H1 (cell line): ENCODE data around the gene OGDHL. TPM values are rescaled to one million over a fixed set of nuclear protein-coding genes. Genes with fewer than 3 reads are reported as not detected.

Experiments used
- CTCF ChIA-PET: fragments of 300-600 bp; sonication (Branson Sonifier 250); formaldehyde crosslinking; loops from one replicate; lab custom pipeline; 2021; ENCODE audit not compliant: partially characterized antibody; lab: Charles Lee
- POLR2A ChIA-PET: fragments of 300-600 bp; sonication (Branson Sonifier 250); formaldehyde crosslinking; loops from one replicate; lab custom pipeline; 2021; ENCODE audit warnings: inconsistent platforms; ENCODE audit not compliant: partially characterized antibody; lab: Charles Lee
- DNase-seq, 2 experiments: peaks; one replicate each; pipeline versions ENCODE4 v3.0.0 to v3.0.0-alpha.2; 2010 to 2022; ENCODE audit warnings: low spot score in 2 of 2, low read depth in 1 of 2, mixed read lengths in 1 of 2
- FAIRE-seq: peaks from 2 replicates; lab custom pipeline; 2011; peaks lifted over from hg19 to GRCh38; lab: Jason Lieb, UNC
- H2AFZ ChIP-seq: 2 replicates; pipeline ENCODE4 v1.8.1; 2012; ENCODE audit warnings: low read length, inconsistent platforms
- H2AK5ac ChIP-seq: 2 replicates; pipeline ENCODE4 v1.6.1; 2013; ENCODE audit warnings: low read depth, low read length
- H2BK120ac ChIP-seq: replicated peaks from 2 replicates; pipeline ENCODE3; 2013; ENCODE audit warnings: low read depth, low read length, inconsistent platforms
- H2BK12ac ChIP-seq: 2 replicates; pipeline ENCODE4 v1.6.1; 2013; ENCODE audit warnings: low read depth, low read length
- H2BK15ac ChIP-seq: 2 replicates; pipeline ENCODE4 v1.6.1; 2013; ENCODE audit warnings: low read length
- H2BK20ac ChIP-seq: 2 replicates; pipeline ENCODE4 v1.6.1; 2013; ENCODE audit warnings: low read length
- H2BK5ac ChIP-seq: 2 replicates; pipeline ENCODE4 v1.6.1; 2013; ENCODE audit warnings: low read depth, low read length
- H3K14ac ChIP-seq: 2 replicates; pipeline ENCODE4 v1.6.1; 2013; ENCODE audit warnings: inconsistent platforms; ENCODE audit not compliant: insufficient read length
- H3K18ac ChIP-seq: 2 replicates; pipeline ENCODE4 v1.6.1; 2013; ENCODE audit warnings: low read length; ENCODE audit errors: extremely low read depth
- H3K23ac ChIP-seq: 2 replicates; pipeline ENCODE4 v1.6.1; 2013; ENCODE audit warnings: inconsistent platforms; ENCODE audit not compliant: insufficient read length
- H3K23me2 ChIP-seq: 2 replicates; pipeline ENCODE4 v1.6.1; 2013; ENCODE audit warnings: low read depth, low read length
- H3K27ac ChIP-seq: 2 replicates; pipeline ENCODE4 v1.6.1; 2011; ENCODE audit warnings: low read depth, low read length, inconsistent platforms
- H3K27me3 ChIP-seq, 4 experiments: replicated peaks in 1 of 4; 1 replicate in 1 of 4; 2 replicates in 3 of 4; pipeline versions ENCODE4 v1.6.1 to v1.8.1; 2011 to 2013; ENCODE audit warnings: low read length in 3 of 4, mild to moderate bottlenecking in 3 of 4, inconsistent platforms in 2 of 4, mixed read lengths in 2 of 4, moderate library complexity in 1 of 4; ENCODE audit not compliant: control insufficient read depth in 3 of 4, insufficient read depth in 3 of 4; ENCODE audit errors: extremely low read depth in 1 of 4
- H3K36me3 ChIP-seq, 4 experiments: 2 replicates each; pipeline versions ENCODE4 v1.6.1 to v1.8.1; 2011 to 2013; ENCODE audit warnings: mild to moderate bottlenecking in 4 of 4, low read length in 3 of 4, moderate library complexity in 2 of 4, control low read depth in 1 of 4, inconsistent platforms in 1 of 4; ENCODE audit not compliant: insufficient read depth in 4 of 4, control insufficient read depth in 2 of 4
- H3K4ac ChIP-seq: replicated peaks from 2 replicates; pipeline ENCODE3; 2013; ENCODE audit warnings: low read length, low read depth, mixed read lengths, inconsistent platforms; ENCODE audit not compliant: insufficient read length
- H3K4me1 ChIP-seq, 4 experiments: replicated peaks in 1 of 4; 1 replicate in 1 of 4; 2 replicates in 3 of 4; pipeline versions ENCODE4 v1.6.1 to v1.8.1; 2011 to 2013; ENCODE audit warnings: low read length in 3 of 4, inconsistent platforms in 2 of 4, mixed read lengths in 1 of 4; ENCODE audit not compliant: insufficient read depth in 4 of 4, control insufficient read depth in 3 of 4
- H3K4me2 ChIP-seq, 2 experiments: 2 replicates each; pipeline versions ENCODE4 v1.6.1 to v1.8.1; 2011 to 2013; ENCODE audit warnings: low read depth in 2 of 2, low read length in 2 of 2, control low read depth in 1 of 2, inconsistent platforms in 1 of 2, mild to moderate bottlenecking in 1 of 2; ENCODE audit not compliant: insufficient read depth in 1 of 2
- H3K4me3 ChIP-seq, 4 experiments: fragments of 200-600, 300-600 bp in 1 of 4; sonication (generic), shearing (Covaris generic), sonication (Bioruptor Twin) in 1 of 4; 2 replicates each; pipeline versions ENCODE4 v1.5.1 to v1.8.1; 2011 to 2016; ENCODE audit warnings: low read length in 4 of 4, low read depth in 3 of 4, control low read depth in 2 of 4, inconsistent platforms in 2 of 4, mild to moderate bottlenecking in 2 of 4, mixed read lengths in 1 of 4, moderate library complexity in 1 of 4; ENCODE audit not compliant: insufficient read depth in 2 of 4; ENCODE audit errors: extremely low read depth in 1 of 4
- H3K56ac ChIP-seq: replicated peaks from 2 replicates; pipeline ENCODE3; 2013; ENCODE audit warnings: low read depth, mild to moderate bottlenecking, mixed read lengths, low read length, inconsistent platforms; ENCODE audit not compliant: insufficient read length
- H3K79me1 ChIP-seq: 2 replicates; pipeline ENCODE4 v1.6.1; 2013; ENCODE audit warnings: low read depth, low read length, control low read depth
- H3K79me2 ChIP-seq, 2 experiments: 2 replicates each; pipeline versions ENCODE4 v1.6.1 to v1.8.1; 2012 to 2013; ENCODE audit warnings: low read length in 2 of 2, mild to moderate bottlenecking in 2 of 2, inconsistent platforms in 1 of 2; ENCODE audit not compliant: insufficient read depth in 2 of 2, control insufficient read depth in 1 of 2
- H3K9ac ChIP-seq, 4 experiments: replicated peaks in 1 of 4; 1 replicate in 1 of 4; 2 replicates in 3 of 4; pipeline versions ENCODE4 v1.6.1 to v1.8.1; 2011 to 2013; ENCODE audit warnings: low read depth in 3 of 4, low read length in 3 of 4, control low read depth in 2 of 4, mild to moderate bottlenecking in 2 of 4, moderate library complexity in 2 of 4, inconsistent platforms in 1 of 4; ENCODE audit errors: extremely low read depth in 1 of 4
- H3K9me3 ChIP-seq, 2 experiments: 2 replicates each; pipeline versions ENCODE4 v1.6.1 to v1.8.1; 2012 to 2013; ENCODE audit warnings: mild to moderate bottlenecking in 2 of 2, moderate library complexity in 2 of 2, control low read depth in 1 of 2, inconsistent platforms in 1 of 2, low read depth in 1 of 2, low read length in 1 of 2, mixed read lengths in 1 of 2; ENCODE audit not compliant: insufficient read depth in 2 of 2
- H4K20me1 ChIP-seq, 2 experiments: replicated peaks in 1 of 2; 2 replicates each; pipeline versions ENCODE3 to v1.8.1; 2011 to 2013; ENCODE audit warnings: inconsistent platforms in 2 of 2, low read length in 2 of 2, mild to moderate bottlenecking in 1 of 2; ENCODE audit not compliant: insufficient read depth in 2 of 2, control insufficient read depth in 1 of 2
- H4K5ac ChIP-seq: 2 replicates; pipeline ENCODE4 v1.6.1; 2013; ENCODE audit warnings: low read length, low read depth, mixed read lengths, inconsistent platforms; ENCODE audit not compliant: insufficient read length
- H4K8ac ChIP-seq: 2 replicates; pipeline ENCODE4 v1.8.0; 2013; ENCODE audit warnings: mild to moderate bottlenecking, moderate library complexity, low read length, inconsistent platforms; ENCODE audit not compliant: insufficient read depth; ENCODE audit errors: extremely low read depth
- H4K91ac ChIP-seq: replicated peaks from 2 replicates; pipeline ENCODE3; 2013; ENCODE audit warnings: low read length, mixed read lengths, inconsistent platforms; ENCODE audit not compliant: insufficient read length
- CBX8 ChIP-seq: fragments of 300-800, 300-1000 bp; sonication (generic); IDR thresholded peaks from 2 replicates; pipeline ENCODE4 v1.7.1; 2016; ENCODE audit warnings: low read depth, low read length, borderline replicate concordance
- EP300 ChIP-seq, 2 experiments: IDR thresholded peaks; 1 replicate in 1 of 2; 2 replicates in 1 of 2; pipeline ENCODE4 v1.6.1; 2011 to 2012; ENCODE audit warnings: low read depth in 2 of 2, low read length in 2 of 2, mild to moderate bottlenecking in 2 of 2, borderline replicate concordance in 1 of 2, inconsistent platforms in 1 of 2, moderate library complexity in 1 of 2
- GTF2F1 ChIP-seq: IDR thresholded peaks from 2 replicates; pipeline ENCODE4 v1.6.1; 2012; ENCODE audit warnings: low read depth, low read length, improper control_type of control experiment, borderline replicate concordance
- JUN ChIP-seq: IDR thresholded peaks from 2 replicates; pipeline ENCODE4 v1.6.1; 2011; ENCODE audit warnings: low read depth, mild to moderate bottlenecking, improper control_type of control experiment, low read length
- NANOG ChIP-seq: IDR thresholded peaks from 2 replicates; pipeline ENCODE4 v1.6.1; 2011; ENCODE audit warnings: low read length, low read depth, mild to moderate bottlenecking, inconsistent platforms; ENCODE audit not compliant: insufficient read depth, poor library complexity, severe bottlenecking
- PHF8 ChIP-seq: fragments of 200-600 bp; sonication (generic); conservative IDR thresholded peaks from 2 replicates; pipeline ENCODE4 v1.7.1; 2012; ENCODE audit warnings: low read depth, mild to moderate bottlenecking, inconsistent platforms, low read length, moderate library complexity
- RBBP5 ChIP-seq: IDR thresholded peaks from 2 replicates; pipeline ENCODE4 v1.7.1; 2012; ENCODE audit warnings: low read depth, mild to moderate bottlenecking, inconsistent platforms, low read length, moderate library complexity, borderline replicate concordance
- RFX5 ChIP-seq: IDR thresholded peaks from 2 replicates; pipeline ENCODE4 v1.6.1; 2011; ENCODE audit warnings: low read depth, low read length, improper control_type of control experiment, borderline replicate concordance
- SIRT6 ChIP-seq: IDR thresholded peaks from one replicate; pipeline ENCODE4 v1.7.1; 2012; ENCODE audit warnings: low read length, inconsistent platforms
- SIX5 ChIP-seq: IDR thresholded peaks from 2 replicates; pipeline ENCODE4 v1.6.1; 2011; ENCODE audit warnings: mild to moderate bottlenecking, low read depth, low read length
- SP1 ChIP-seq: IDR thresholded peaks from 2 replicates; pipeline ENCODE4 v1.6.1; 2011; ENCODE audit warnings: low read depth, low read length
- SUZ12 ChIP-seq: fragments of 200-600 bp; sonication (generic); IDR thresholded peaks from 2 replicates; pipeline ENCODE4 v1.6.1; 2012; ENCODE audit warnings: mild to moderate bottlenecking, inconsistent platforms, low read length, moderate library complexity, mixed read lengths
- TBP ChIP-seq: IDR thresholded peaks from 2 replicates; pipeline ENCODE4 v1.6.1; 2011; ENCODE audit warnings: low read depth, low read length, improper control_type of control experiment
- YY1 ChIP-seq: IDR thresholded peaks from 2 replicates; pipeline ENCODE4 v1.6.1; 2011; ENCODE audit warnings: low read depth, mild to moderate bottlenecking, low read length
- polyA plus RNA-seq, 7 experiments: library from polyadenylated mRNA; depleted of rRNA in 3 of 7; stranded (reverse) in 5 of 7; unstranded in 2 of 7; fragments of >200 nt in 5 of 7; fragments of 200-250 nt in 2 of 7; gene quantifications; 1 replicate in 5 of 7; 2 replicates in 1 of 7; 4 replicates in 1 of 7; pipeline versions ENCODE4 v1.2.1 to v1.2.3, GENCODE V29; 2011 to 2013; ENCODE audit warnings: missing spikeins in 2 of 7, mixed read lengths in 2 of 7
- total RNA-seq: library from RNA; stranded (reverse); fragmentation: NEBNext Ultra II Directional; extraction: Animal tissue kit (Norgen Biotek cat#: 25700); gene quantifications from 2 replicates; pipeline ENCODE4 v1.2.1, GENCODE V29; 2021
- TF ChIP-seq, protein P1 (sequence below): IDR thresholded peaks from 2 replicates; pipeline ENCODE4 v1.6.1; 2011; ENCODE audit warnings: low read length, improper control_type of control experiment

Gene OGDHL
- total and polyA plus RNA-seq, 2 of the 8 experiments (the other 6 are each of a cell fraction or from before 2014, with no cell fraction given): 16.1 to 16.6 TPM

DNA sequence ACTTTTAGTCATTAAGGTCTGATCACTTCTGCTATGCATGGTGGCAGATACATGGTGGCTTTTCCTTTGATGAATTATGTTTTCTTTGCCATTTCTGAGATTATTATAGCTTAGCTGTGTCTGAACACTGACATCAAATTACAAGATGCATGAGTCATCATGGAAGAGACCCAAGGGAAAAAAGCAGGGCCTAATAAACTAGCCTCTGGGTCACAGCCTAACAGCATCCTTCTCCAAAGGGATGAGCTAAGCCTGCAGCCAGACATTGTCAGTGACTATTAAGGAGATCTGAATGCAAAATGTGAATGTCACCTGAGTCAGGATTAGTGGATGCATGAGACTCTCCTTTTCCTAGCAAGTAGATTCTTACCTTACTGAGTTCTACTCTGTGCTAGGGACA is 19.1 kb upstream of the OGDHL start:
- Histone ChIP-seq H4K8ac (no peak overlapping the region), H2AK5ac (no peak overlapping the region), H4K5ac (no peak overlapping the region), H3K18ac (no peak overlapping the region), H2BK5ac (no peak overlapping the region), H2BK15ac (no peak overlapping the region), H3K9ac (no peak overlapping the region), H3K27ac (no peak overlapping the region), H2BK120ac (no peak overlapping the region), H3K27me3 (no peaks in the 10 kb centered on the region), H3K36me3 (no peaks in the 10 kb centered on the region), H3K4ac (no peak overlapping the region), H3K9me3 (no peaks in the 10 kb centered on the region), H3K4me3 (no peak overlapping the region), H4K91ac (no peak overlapping the region), H3K4me2 (no peak overlapping the region), H2BK20ac (no peak overlapping the region), H3K79me2 (no peaks in the 10 kb centered on the region), H2BK12ac (no peak overlapping the region), H3K14ac (no peak overlapping the region), H3K23ac (no peak overlapping the region), H4K20me1 (no peaks in the 10 kb centered on the region), H3K56ac (no peak overlapping the region), H3K79me1 (no peaks in the 10 kb centered on the region), H3K23me2 (no peaks in the 10 kb centered on the region), H3K4me1 (peaks cover 0 to 4% (median 3%) of the 10 kb centered on the region in 4 experiments; a peak in 2 of 7 replicates), H2AFZ (no peak overlapping the region)
- FAIRE-seq (no peak), DNase-seq (no peak)
- ChIA-PET CTCF (interaction anchor here (0.6 to 1.6 kb wide), 5 partner anchors 13 to 262 kb away, joined by 3 to 6 read pairs (median 4); partner anchors contain the start of gene C10orf53), POLR2A (no interaction called here)
- no peak for TF ChIP-seq RBBP5
- no peak for TF ChIP-seq RFX5
- TF ChIP-seq GTF2F1: no peak
- TF ChIP-seq YY1: no peak
- TF ChIP-seq JUN: no peak
- TF ChIP-seq NANOG: no peak
- no peak for TF ChIP-seq SIX5
- TF ChIP-seq SIRT6: no peak
- no peak for TF ChIP-seq EP300 (IDR thresholded peaks at IDR 0.05; ENCODE audit: borderline replicate concordance in 1 of 2, low read depth in 2 of 2, low read length in 2 of 2)
- TF ChIP-seq, protein P1, sequence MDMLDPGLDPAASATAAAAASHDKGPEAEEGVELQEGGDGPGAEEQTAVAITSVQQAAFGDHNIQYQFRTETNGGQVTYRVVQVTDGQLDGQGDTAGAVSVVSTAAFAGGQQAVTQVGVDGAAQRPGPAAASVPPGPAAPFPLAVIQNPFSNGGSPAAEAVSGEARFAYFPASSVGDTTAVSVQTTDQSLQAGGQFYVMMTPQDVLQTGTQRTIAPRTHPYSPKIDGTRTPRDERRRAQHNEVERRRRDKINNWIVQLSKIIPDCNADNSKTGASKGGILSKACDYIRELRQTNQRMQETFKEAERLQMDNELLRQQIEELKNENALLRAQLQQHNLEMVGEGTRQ: no peak
- no peak for TF ChIP-seq PHF8
- TF ChIP-seq TBP: no peak
- TF ChIP-seq CBX8: no peak
- TF ChIP-seq SP1: no peak
- no peak for TF ChIP-seq SUZ12
